Measurements from ENCODE around the gene TNRC6C.

The TNRC6C gene

GRCh38 chr17:78140169-78141051 lies 181.9 kb downstream of the TNRC6C start (continued):
- no peak for TF ChIP-seq ZNF280C (tag by site-specific recombination; IDR thresholded peaks at IDR 0.05)
- no peak for TF ChIP-seq ZNF48 (tag by site-specific recombination; IDR thresholded peaks at IDR 0.05)
- no peak; the same call in 1 of the 2 replicates for TF ChIP-seq HIC1 (tag by site-specific recombination; IDR thresholded peaks at IDR 0.05)
- TF ChIP-seq ZSCAN30 (tag by site-specific recombination; IDR thresholded peaks at IDR 0.05): no peak
- TF ChIP-seq ZNF354C (tag by site-specific recombination; IDR thresholded peaks at IDR 0.05; ENCODE audit: borderline replicate concordance, low read depth): no peak
- TF ChIP-seq ZNF121 (tag by site-specific recombination; IDR thresholded peaks at IDR 0.05): no peak
- no peak for TF ChIP-seq ZNF530 (tag by site-specific recombination; IDR thresholded peaks at IDR 0.05; ENCODE audit: low read depth)
- TF ChIP-seq, protein P1, sequence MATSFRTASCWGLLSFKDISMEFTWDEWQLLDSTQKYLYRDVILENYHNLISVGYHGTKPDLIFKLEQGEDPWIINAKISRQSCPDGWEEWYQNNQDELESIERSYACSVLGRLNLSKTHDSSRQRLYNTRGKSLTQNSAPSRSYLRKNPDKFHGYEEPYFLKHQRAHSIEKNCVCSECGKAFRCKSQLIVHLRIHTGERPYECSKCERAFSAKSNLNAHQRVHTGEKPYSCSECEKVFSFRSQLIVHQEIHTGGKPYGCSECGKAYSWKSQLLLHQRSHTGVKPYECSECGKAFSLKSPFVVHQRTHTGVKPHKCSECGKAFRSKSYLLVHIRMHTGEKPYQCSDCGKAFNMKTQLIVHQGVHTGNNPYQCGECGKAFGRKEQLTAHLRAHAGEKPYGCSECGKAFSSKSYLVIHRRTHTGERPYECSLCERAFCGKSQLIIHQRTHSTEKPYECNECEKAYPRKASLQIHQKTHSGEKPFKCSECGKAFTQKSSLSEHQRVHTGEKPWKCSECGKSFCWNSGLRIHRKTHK (tag by site-specific recombination; IDR thresholded peaks at IDR 0.05): no peak
- no peak for TF ChIP-seq ZNF664 (tag by site-specific recombination; IDR thresholded peaks at IDR 0.05)
- TF ChIP-seq, protein P2, sequence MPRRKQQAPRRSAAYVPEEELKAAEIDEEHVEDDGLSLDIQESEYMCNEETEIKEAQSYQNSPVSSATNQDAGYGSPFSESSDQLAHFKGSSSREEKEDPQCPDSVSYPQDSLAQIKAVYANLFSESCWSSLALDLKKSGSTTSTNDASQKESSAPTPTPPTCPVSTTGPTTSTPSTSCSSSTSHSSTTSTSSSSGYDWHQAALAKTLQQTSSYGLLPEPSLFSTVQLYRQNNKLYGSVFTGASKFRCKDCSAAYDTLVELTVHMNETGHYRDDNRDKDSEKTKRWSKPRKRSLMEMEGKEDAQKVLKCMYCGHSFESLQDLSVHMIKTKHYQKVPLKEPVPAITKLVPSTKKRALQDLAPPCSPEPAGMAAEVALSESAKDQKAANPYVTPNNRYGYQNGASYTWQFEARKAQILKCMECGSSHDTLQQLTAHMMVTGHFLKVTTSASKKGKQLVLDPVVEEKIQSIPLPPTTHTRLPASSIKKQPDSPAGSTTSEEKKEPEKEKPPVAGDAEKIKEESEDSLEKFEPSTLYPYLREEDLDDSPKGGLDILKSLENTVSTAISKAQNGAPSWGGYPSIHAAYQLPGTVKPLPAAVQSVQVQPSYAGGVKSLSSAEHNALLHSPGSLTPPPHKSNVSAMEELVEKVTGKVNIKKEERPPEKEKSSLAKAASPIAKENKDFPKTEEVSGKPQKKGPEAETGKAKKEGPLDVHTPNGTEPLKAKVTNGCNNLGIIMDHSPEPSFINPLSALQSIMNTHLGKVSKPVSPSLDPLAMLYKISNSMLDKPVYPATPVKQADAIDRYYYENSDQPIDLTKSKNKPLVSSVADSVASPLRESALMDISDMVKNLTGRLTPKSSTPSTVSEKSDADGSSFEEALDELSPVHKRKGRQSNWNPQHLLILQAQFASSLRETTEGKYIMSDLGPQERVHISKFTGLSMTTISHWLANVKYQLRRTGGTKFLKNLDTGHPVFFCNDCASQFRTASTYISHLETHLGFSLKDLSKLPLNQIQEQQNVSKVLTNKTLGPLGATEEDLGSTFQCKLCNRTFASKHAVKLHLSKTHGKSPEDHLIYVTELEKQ (tag by site-specific recombination; IDR thresholded peaks at IDR 0.05; ENCODE audit: borderline replicate concordance): no peak
- peak; percentile 68; the same call in 1 of the 2 replicates for TF ChIP-seq ZNF341 (tag by site-specific recombination; IDR thresholded peaks at IDR 0.05; ENCODE audit: low read depth)
- TF ChIP-seq ZNF174 (tag by site-specific recombination; IDR thresholded peaks at IDR 0.05): no peak
- TF ChIP-seq ZFP3 (tag by site-specific recombination; IDR thresholded peaks at IDR 0.05; ENCODE audit: low read depth): no peak
- TF ChIP-seq, protein P3, sequence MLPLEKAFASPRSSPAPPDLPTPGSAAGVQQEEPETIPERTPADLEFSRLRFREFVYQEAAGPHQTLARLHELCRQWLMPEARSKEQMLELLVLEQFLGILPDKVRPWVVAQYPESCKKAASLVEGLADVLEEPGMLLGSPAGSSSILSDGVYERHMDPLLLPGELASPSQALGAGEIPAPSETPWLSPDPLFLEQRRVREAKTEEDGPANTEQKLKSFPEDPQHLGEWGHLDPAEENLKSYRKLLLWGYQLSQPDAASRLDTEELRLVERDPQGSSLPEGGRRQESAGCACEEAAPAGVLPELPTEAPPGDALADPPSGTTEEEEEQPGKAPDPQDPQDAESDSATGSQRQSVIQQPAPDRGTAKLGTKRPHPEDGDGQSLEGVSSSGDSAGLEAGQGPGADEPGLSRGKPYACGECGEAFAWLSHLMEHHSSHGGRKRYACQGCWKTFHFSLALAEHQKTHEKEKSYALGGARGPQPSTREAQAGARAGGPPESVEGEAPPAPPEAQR (tag by site-specific recombination; IDR thresholded peaks at IDR 0.05): no peak
- no peak for TF ChIP-seq BCL11A (tag by site-specific recombination; IDR thresholded peaks at IDR 0.05; ENCODE audit: low read depth)
- peak; percentile 79 for TF ChIP-seq ZNF362 (tag by site-specific recombination; IDR thresholded peaks at IDR 0.05)
- no peak for TF ChIP-seq ZNF184 (tag by site-specific recombination; IDR thresholded peaks at IDR 0.05)
- peak; percentile 62 for TF ChIP-seq ZFHX2 (tag by site-specific recombination; conservative IDR thresholded peaks at IDR 0.05)
- no peak; the same call in 1 of the 2 replicates for TF ChIP-seq ZNF394 (tag by site-specific recombination; IDR thresholded peaks at IDR 0.05; ENCODE audit: borderline replicate concordance)
- TF ChIP-seq, protein P4, sequence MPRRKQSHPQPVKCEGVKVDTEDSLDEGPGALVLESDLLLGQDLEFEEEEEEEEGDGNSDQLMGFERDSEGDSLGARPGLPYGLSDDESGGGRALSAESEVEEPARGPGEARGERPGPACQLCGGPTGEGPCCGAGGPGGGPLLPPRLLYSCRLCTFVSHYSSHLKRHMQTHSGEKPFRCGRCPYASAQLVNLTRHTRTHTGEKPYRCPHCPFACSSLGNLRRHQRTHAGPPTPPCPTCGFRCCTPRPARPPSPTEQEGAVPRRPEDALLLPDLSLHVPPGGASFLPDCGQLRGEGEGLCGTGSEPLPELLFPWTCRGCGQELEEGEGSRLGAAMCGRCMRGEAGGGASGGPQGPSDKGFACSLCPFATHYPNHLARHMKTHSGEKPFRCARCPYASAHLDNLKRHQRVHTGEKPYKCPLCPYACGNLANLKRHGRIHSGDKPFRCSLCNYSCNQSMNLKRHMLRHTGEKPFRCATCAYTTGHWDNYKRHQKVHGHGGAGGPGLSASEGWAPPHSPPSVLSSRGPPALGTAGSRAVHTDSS (tag by site-specific recombination; IDR thresholded peaks at IDR 0.05): no peak
- TF ChIP-seq ZNF2 (tag by site-specific recombination; IDR thresholded peaks at IDR 0.05): peak; percentile 52
- no peak for TF ChIP-seq ZXDB (tag by site-specific recombination; IDR thresholded peaks at IDR 0.05)
- no peak for TF ChIP-seq FEZF1 (tag by site-specific recombination; IDR thresholded peaks at IDR 0.05)

Data from HEK293 (cell line).